Measurements from ENCODE around the gene OTOF.

The OTOF gene

DNA sequence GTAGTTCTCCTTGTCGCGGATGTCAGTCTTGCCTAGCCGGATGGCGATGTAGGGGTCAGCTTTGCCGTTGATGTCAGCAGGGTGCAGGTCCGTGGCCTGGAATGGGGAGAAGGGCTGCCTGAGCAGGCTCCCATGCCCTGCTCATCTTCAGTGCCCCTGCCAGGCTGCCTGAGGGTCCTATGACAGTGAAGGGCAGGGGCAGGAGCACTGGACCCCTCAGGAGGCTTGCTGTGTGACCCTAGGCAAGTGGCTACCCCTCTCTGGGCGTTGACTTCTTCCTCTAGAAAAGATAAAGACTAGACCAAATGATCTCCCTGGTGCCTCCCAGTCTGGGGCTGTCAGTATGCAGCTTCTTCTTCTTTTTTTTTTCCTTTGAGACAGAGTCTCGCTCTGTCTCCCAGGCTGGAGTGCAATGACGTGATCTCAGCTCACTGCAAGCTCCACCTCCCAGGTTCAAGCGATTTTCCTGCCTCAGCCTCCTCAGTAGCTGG is 11.9 kb downstream of the OTOF start:
- DNase-seq (ENCODE audit: low read depth in 3 of 3): no peak

- DNase-seq (ENCODE audit: low read depth in 3 of 3): no peak
Measured at GRCh38 chr2:26465266-26465925, 12.5 kb downstream of the OTOF start.

DNA sequence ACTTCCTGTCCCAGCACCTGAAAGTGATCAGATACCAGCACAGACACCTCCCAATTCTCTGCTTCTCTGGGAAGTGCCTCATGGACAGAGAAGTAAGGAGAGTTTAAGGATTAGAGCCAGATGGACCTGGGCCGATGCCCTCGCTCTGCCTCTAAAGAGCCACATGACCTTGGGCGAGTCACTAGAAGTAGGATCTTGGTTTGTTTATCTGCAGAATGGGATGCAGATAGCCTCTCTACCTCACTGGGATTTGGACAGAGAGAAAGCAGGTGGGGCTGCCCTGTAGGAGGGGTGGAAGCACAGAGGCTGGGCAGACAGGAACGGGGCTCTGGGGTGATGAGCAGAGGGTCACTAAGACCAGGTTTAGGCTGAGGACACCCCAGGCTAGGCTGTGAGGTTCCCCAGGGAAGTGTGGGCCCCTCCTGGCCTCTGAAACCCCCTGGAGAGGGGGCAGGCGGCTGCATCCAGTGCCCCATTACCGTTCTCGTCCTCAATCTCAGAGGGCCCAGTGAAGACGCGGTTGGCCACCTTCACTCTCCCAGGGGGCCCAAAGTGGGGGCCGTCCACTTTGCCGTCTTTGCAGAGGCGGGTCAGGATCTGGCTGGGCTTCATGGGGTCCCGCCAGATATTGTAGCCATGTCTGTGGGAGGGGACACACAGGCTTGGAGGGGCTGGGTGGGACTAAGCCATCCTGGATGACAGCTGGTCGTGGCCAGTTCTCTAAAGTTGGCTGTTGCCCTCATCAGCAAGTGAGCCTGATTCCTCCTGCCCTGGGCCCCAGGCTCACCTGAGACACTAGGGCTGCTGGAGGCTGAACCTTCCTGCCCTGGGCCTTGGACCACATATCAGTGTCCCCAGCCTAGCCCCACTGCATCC is 13.3 kb downstream of the OTOF start:
- no peak for DNase-seq (ENCODE audit: low read depth in 3 of 3)

GRCh38 chr2:26463244-26464192 is 14.4 kb downstream of the OTOF start:
- no peak for DNase-seq (ENCODE audit: low read depth in 3 of 3)

GRCh38 chr2:26462511-26463243 is 15.2 kb downstream of the OTOF start:
- no peak for DNase-seq (ENCODE audit: low read depth in 3 of 3)

DNA sequence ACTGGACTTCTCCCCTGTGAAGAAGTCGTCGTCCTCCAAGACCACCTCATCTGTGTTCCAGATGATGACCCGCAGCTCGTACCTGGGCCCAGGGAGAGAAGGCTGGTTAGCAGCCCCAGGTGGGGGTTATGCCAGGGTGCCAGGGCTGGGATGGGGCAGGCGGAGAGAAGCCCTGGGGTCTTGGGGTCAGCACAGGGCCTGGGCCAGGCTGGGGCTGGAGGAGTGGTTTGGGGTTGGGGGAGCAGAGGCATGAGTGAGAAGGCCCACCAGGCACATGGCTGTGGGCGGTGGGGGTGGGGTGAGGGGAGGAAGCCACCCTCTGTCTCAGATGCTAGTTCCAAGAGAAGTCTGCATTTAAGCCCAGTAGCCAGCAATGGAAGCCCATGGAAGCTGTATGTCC is 15.8 kb downstream of the OTOF start:
- no peak for DNase-seq (ENCODE audit: low read depth in 3 of 3)

DNA sequence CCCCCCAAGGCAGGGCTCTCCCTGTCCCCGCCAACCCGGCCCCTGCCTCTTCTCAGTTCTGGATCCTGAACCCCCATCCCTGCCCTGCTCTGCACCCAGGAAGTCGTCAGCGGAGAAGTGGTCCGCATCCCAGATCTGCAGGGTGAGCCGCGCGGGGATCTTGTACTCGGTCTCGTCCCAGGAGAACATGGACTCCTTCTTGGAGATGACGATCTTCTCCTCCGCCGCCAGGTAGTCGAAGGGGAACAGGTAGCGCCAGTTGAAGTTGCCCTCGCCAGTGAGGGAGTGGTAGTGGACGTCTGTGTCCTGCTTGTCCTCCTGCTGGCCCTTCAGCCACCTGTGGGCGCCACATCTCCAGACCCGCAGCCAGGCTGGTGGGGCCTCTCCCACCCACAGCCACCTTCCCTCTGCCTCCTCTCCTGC is 16.3 kb downstream of the OTOF start:
- no peak for DNase-seq (ENCODE audit: low read depth in 3 of 3)

- no peak for DNase-seq (ENCODE audit: low read depth in 3 of 3)
Measured at GRCh38 chr2:26460613-26461031, 17.3 kb downstream of the OTOF start.

DNA sequence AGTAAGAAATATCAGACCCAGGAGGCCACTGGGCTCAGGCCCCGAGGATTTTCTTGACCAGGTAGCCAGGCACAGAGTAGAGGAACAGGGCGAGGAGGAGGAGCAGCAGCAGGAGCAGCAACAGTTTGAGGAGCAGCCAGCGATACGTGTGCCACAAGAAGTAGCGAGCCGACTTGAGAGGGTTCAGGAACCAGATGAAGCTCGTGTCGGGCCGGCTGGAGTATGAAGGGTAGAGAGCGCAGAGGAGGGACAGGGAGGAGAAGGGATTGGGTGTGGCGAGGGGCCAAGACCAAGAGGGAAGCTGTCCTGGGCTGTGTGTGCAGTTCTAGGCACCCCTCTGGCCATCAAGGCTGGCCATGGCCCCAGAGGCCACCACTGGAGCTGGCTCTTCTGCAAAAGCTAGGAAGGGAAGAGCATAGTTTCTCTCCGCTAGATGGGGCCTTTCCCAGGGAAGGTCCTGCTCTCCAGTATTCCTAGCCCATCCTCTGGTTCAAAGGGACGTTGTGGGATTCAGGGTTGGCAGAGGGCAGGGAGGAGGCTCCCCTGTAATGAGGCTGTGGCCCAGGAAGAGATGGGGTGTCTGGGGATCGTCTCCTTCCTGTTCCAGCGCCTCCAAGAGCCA is 17.8 kb downstream of the OTOF start:
- DNase-seq (ENCODE audit: low read depth in 3 of 3): no peak

- no peak for DNase-seq (ENCODE audit: low read depth in 3 of 3)
Measured at GRCh38 chr2:26458365-26459042, 19.4 kb downstream of the OTOF start.

GRCh38 chr2:26457695-26458364 is 20.1 kb downstream of the OTOF start:
- DNase-seq (ENCODE audit: low read depth in 3 of 3): no peak

DNA sequence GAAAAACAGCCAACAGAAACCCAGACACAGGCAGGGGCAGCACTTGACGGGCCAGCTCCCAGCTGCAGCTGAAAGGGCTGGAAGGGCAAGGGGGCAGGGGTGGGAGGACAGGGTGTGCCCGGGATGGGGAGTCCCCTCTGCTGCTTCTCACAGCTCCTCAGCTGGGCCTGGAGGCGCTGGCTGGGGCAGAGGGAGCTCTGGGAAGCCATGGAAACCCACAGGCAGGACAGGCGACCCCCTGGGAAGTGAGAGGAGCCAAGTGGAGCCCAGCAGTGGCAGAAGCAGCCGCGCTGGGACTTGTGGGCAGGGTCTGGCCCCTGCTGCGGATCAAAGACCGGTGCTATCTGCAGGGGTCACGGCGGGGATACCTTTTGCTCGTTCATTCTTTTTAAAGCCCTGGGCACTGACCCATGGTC is 20.7 kb downstream of the OTOF start:
- no peak for DNase-seq (ENCODE audit: low read depth in 3 of 3)

DNA sequence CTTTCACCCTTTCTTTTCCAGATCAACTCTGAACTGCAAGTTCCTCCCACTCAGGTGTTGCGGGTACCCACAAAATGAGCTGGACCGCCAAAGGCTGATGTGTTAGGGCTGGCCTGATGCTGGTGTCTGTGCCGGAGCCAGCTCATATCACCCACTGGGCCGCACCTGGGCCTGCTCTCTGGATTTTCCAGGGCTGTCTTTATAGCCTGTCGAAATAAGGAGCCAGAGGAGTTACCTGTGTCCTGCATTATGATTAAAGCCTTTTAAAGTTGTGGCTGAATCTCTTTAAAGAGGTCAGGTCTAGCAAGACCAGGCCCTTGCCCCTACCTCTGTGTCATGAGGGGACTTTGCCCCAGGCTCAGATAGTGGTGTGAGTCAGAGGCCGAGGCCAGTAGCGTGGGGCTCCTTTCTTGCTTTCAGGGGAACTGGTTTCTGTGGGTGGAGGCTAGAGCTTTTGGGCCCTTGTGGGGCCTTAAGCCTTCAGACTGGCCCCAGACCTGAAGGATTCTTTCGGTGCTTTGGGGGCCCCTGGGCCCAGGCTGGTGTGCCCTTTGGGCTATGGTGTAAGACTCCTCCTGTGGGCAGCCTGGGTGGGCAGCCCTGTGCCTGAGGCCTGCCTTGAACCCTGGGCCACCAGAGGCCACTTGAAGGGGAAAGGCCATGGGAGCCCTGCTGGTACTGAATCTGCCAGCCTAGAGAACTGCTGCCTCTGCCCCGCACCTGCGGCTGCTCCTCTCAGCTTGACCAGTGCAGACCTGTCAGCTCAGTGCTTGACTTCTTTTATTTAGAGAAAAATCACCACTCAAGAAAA is 21.3 kb downstream of the OTOF start:
- no peak for DNase-seq (ENCODE audit: low read depth in 3 of 3)

GRCh38 chr2:26455670-26456439 is 22.1 kb downstream of the OTOF start:
- no peak for DNase-seq (ENCODE audit: low read depth in 3 of 3)

GRCh38 chr2:26455037-26455669 is 22.8 kb downstream of the OTOF start:
- DNase-seq (ENCODE audit: low read depth in 3 of 3): no peak

DNA sequence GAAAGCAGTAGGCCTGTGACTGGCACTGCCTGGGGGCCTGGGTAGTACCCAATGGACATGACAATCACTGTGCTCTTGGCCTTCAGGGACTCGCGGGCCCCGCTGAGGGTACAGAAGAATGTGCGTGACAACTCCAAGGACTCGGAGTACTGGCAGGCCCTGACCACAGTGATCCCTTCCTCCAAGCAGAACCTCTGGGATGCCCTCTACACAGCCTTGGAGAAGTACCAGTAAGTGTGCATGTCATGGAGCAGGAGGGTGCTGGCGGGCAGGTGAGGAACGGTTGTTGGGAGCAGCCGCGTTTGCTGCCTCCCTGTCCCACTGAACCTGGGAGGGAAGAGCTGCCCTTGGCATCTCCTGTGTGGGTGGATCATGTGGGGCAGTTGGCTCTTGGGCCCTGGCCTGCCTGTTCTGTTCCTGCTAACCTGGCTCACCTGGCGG is 23.3 kb downstream of the OTOF start:
- no peak for DNase-seq (ENCODE audit: low read depth in 3 of 3)

Data from stimulated activated CD4-positive, alpha-beta T cell treated with anti-CD3 and anti-CD28 coated beads, TNF-alpha, amount 100 ng/mL, for 24 hours (primary cell).